HEK293 (cell line): ENCODE measurements around the gene ENOSF1.

ENCODE experiments used
- CTCF ChIA-PET: fragments of 350-600 bp; formaldehyde crosslinking; extraction: SDS; loops from one replicate; lab custom pipeline; 2021; ENCODE audit warnings: antibody characterized with exemption; lab: Yijun Ruan, JAX
- POLR2A ChIA-PET: fragments of 300-600 bp; formaldehyde crosslinking; extraction: SDS; loops from one replicate; lab custom pipeline; 2020; ENCODE audit warnings: antibody characterized with exemption, inconsistent platforms; lab: Yijun Ruan, JAX
- H3K27ac ChIP-seq: fragments of 200-500 bp; sonication (Bioruptor generic); 2 replicates; pipeline ENCODE4 v1.5.1; 2014; ENCODE audit warnings: low read depth, low read length, control low read depth, inconsistent platforms; ENCODE audit errors: extremely low read depth
- H3K36me3 ChIP-seq, 2 experiments: fragments of 200-500 bp in 1 of 2; sonication (Bioruptor generic) in 1 of 2; 1 replicate in 1 of 2; 2 replicates in 1 of 2; pipeline ENCODE4 v1.5.1; 2014 to 2017; ENCODE audit warnings: inconsistent platforms in 2 of 2, low read length in 2 of 2; ENCODE audit not compliant: control insufficient read depth in 2 of 2, insufficient read depth in 1 of 2
- H3K4me1 ChIP-seq: fragments of 200-500 bp; sonication (Bioruptor generic); 2 replicates; pipeline ENCODE4 v1.5.1; 2014; ENCODE audit warnings: mild to moderate bottlenecking, low read length, inconsistent platforms; ENCODE audit not compliant: control insufficient read depth, insufficient read depth
- H3K4me3 ChIP-seq: 2 replicates; pipeline ENCODE4 v1.5.1; 2011; ENCODE audit warnings: low read depth, mild to moderate bottlenecking, control low read depth, low read length, moderate library complexity
- H3K9me3 ChIP-seq: fragments of 200-500 bp; sonication (Bioruptor generic); 2 replicates; pipeline ENCODE4 v1.5.1; 2014; ENCODE audit warnings: low read depth, low read length, inconsistent platforms; ENCODE audit not compliant: control insufficient read depth, insufficient read depth
- BCL6B ChIP-seq: fragments of 450-650 bp; formaldehyde crosslinking; IDR thresholded peaks from 2 replicates; pipeline ENCODE4 v1.5.1; 2017; ENCODE audit warnings: missing biosample characterization, missing genetic modification characterization
- CTCF ChIP-seq: fragments of 450-650 bp; formaldehyde crosslinking; IDR thresholded peaks from 2 replicates; pipeline ENCODE4 v1.5.1; 2016; ENCODE audit warnings: missing biosample characterization, missing genetic modification characterization
- KLF16 ChIP-seq: fragments of 450-650 bp; formaldehyde crosslinking; IDR thresholded peaks from 2 replicates; pipeline ENCODE4 v1.5.1; 2017; ENCODE audit warnings: missing biosample characterization, missing genetic modification characterization
- OVOL3 ChIP-seq: fragments of 450-650 bp; formaldehyde crosslinking; IDR thresholded peaks from 2 replicates; pipeline ENCODE4 v1.5.1; 2016; ENCODE audit warnings: missing biosample characterization, missing genetic modification characterization
- PRDM10 ChIP-seq: fragments of 450-650 bp; formaldehyde crosslinking; IDR thresholded peaks from 2 replicates; pipeline ENCODE4 v1.5.1; 2016; ENCODE audit warnings: missing biosample characterization, missing genetic modification characterization
- ZBTB26 ChIP-seq: fragments of 450-650 bp; formaldehyde crosslinking; optimal IDR thresholded peaks from 2 replicates; pipeline ENCODE3; 2016; ENCODE audit warnings: missing biosample characterization, mild to moderate bottlenecking, missing genetic modification characterization
- ZIC2 ChIP-seq: fragments of 450-650 bp; formaldehyde crosslinking; IDR thresholded peaks from 2 replicates; pipeline ENCODE4 v1.5.1; 2016; ENCODE audit warnings: missing biosample characterization, missing genetic modification characterization
- ZNF114 ChIP-seq: fragments of 450-650 bp; formaldehyde crosslinking; IDR thresholded peaks from 2 replicates; pipeline ENCODE4 v1.5.0; 2017; ENCODE audit warnings: missing biosample characterization, missing genetic modification characterization
- ZNF223 ChIP-seq: fragments of 450-650 bp; formaldehyde crosslinking; IDR thresholded peaks from 2 replicates; pipeline ENCODE4 v1.5.1; 2016; ENCODE audit warnings: missing biosample characterization, missing genetic modification characterization
- ZNF248 ChIP-seq: fragments of 450-650 bp; formaldehyde crosslinking; IDR thresholded peaks from 2 replicates; pipeline ENCODE4 v1.5.1; 2017; ENCODE audit warnings: missing biosample characterization, missing genetic modification characterization
- ZNF335 ChIP-seq: fragments of 450-650 bp; formaldehyde crosslinking; conservative IDR thresholded peaks from 2 replicates; pipeline ENCODE4 v1.5.1; 2016; ENCODE audit warnings: missing biosample characterization, missing genetic modification characterization
- ZNF362 ChIP-seq: fragments of 450-650 bp; formaldehyde crosslinking; IDR thresholded peaks from 2 replicates; pipeline ENCODE4 v1.5.1; 2016; ENCODE audit warnings: missing biosample characterization, missing genetic modification characterization
- ZNF394 ChIP-seq: fragments of 450-650 bp; formaldehyde crosslinking; IDR thresholded peaks from 2 replicates; pipeline ENCODE4 v1.5.1; 2016; ENCODE audit warnings: missing biosample characterization, missing genetic modification characterization, mild to moderate bottlenecking, moderate library complexity, borderline replicate concordance
- ZNF426 ChIP-seq: fragments of 450-650 bp; formaldehyde crosslinking; IDR thresholded peaks from 2 replicates; pipeline ENCODE4 v1.5.1; 2017; ENCODE audit warnings: missing biosample characterization, missing genetic modification characterization, mild to moderate bottlenecking, inconsistent platforms, moderate library complexity
- ZNF521 ChIP-seq: fragments of 450-650 bp; formaldehyde crosslinking; IDR thresholded peaks from 2 replicates; pipeline ENCODE4 v1.5.1; 2017; ENCODE audit warnings: missing biosample characterization, mild to moderate bottlenecking, missing genetic modification characterization
- ZNF571 ChIP-seq: fragments of 450-650 bp; formaldehyde crosslinking; IDR thresholded peaks from 2 replicates; pipeline ENCODE4 v1.5.0; 2017; ENCODE audit warnings: missing biosample characterization, missing genetic modification characterization
- ZNF580 ChIP-seq: fragments of 450-650 bp; formaldehyde crosslinking; IDR thresholded peaks from 2 replicates; pipeline ENCODE4 v1.5.1; 2016; ENCODE audit warnings: missing biosample characterization, missing genetic modification characterization
- ZNF629 ChIP-seq: fragments of 450-650 bp; formaldehyde crosslinking; IDR thresholded peaks from 2 replicates; pipeline ENCODE4 v1.5.1; 2017; ENCODE audit warnings: missing biosample characterization, missing genetic modification characterization
- ZNF768 ChIP-seq: fragments of 450-650 bp; formaldehyde crosslinking; IDR thresholded peaks from 2 replicates; pipeline ENCODE4 v1.5.1; 2018; ENCODE audit warnings: missing biosample characterization, mild to moderate bottlenecking, missing genetic modification characterization
- ZSCAN30 ChIP-seq: fragments of 450-650 bp; IDR thresholded peaks from 2 replicates; pipeline ENCODE4 v1.5.1; 2018; ENCODE audit warnings: missing biosample characterization, mild to moderate bottlenecking, missing genetic modification characterization, moderate library complexity
- ZSCAN5A ChIP-seq: fragments of 450-650 bp; formaldehyde crosslinking; IDR thresholded peaks from 2 replicates; pipeline ENCODE4 v1.5.1; 2016; ENCODE audit warnings: missing biosample characterization, missing genetic modification characterization
- ZXDB ChIP-seq: fragments of 450-650 bp; formaldehyde crosslinking; IDR thresholded peaks from 2 replicates; pipeline ENCODE4 v1.5.1; 2016; ENCODE audit warnings: missing biosample characterization, missing genetic modification characterization
- TF ChIP-seq, protein P1 (sequence below): fragments of 450-650 bp; formaldehyde crosslinking; IDR thresholded peaks from 2 replicates; pipeline ENCODE4 v1.5.1; 2017; ENCODE audit warnings: missing biosample characterization, missing genetic modification characterization

ENOSF1 gene

DNA sequence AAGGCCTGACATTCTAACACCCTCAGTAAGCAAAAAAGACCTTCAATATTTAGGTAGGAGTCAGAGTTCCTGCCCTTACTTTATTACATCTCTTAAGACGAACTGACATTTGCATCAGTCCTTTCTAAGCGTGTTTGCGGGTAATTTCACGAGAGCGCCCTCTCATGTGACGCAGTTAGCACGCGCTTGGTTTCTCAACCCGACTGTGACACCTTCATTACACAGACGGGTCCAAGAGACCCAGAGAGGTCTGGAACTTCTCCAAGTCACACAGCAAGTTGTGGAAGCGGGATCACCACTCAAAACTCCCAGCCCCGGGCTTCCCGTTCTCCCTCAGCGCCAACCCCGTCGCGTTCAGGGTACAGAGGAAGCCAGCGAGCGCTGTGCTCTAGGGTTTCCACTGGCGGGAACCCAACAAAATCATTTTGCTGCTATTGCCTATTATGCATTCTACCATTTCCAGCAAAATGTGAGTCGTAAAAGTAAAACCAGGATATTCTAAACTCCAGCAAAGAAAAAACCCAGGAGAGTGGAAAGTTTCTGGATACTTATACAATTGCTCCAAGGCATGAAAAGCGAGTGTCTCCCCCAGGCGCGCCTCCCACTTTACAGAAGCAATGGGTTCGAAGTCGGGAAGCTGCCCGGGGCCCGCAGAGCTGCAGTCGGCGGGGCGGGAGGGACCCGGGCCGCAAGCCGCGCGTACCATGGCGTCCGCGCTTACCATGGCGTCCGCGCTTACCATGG, 601 bp downstream of the ENOSF1 start:
- Histone ChIP-seq H3K27ac (peak overlapping the region; percentile 69), H3K4me1 (peaks cover 4% of the 10 kb centered on the region), H3K9me3 (no peaks in the 10 kb centered on the region), H3K4me3 (peak overlapping the region; percentile 48), H3K36me3 (peaks cover 0 to 12% of the 10 kb centered on the region in 2 experiments; a peak in 2 of 3 replicates)
- ChIA-PET CTCF (interaction anchor here (0.9 to 2.2 kb wide), 12 partner anchors 9 to 405 kb away, joined by 3 to 10 read pairs (median 6); no protein-coding TSS in a partner anchor), POLR2A (interaction anchor here (0.9 to 1.1 kb wide), 6 partner anchors 8 to 119 kb away, joined by 3 to 6 read pairs (median 3); no protein-coding TSS in a partner anchor)
- TF ChIP-seq ZIC2 (no peak), ZNF223 (tag by site-specific recombination) (no peak), ZXDB (tag by site-specific recombination) (0 out of 2 replicates have a peak, but pooled peaks have one; percentile 6), ZNF629 (tag by site-specific recombination) (peak; percentile 66), CTCF (tag by site-specific recombination) (peak; percentile 72), ZNF114 (tag by site-specific recombination) (no peak), ZNF362 (tag by site-specific recombination) (no peak), KLF16 (tag by site-specific recombination) (0 out of 2 replicates have a peak, but pooled peaks have one; percentile 28), ZNF394 (tag by site-specific recombination) (no peak), ZBTB26 (tag by site-specific recombination) (peak; percentile 55), PRDM10 (tag by site-specific recombination) (peak; percentile 52), BCL6B (tag by site-specific recombination) (no peak), ZNF426 (tag by site-specific recombination) (no peak), ZSCAN30 (tag by site-specific recombination) (0 out of 2 replicates have a peak, but pooled peaks have one; percentile 30), ZNF768 (tag by site-specific recombination) (peak; percentile 89), ZNF580 (peak; percentile 32; the same call in 1 of the 2 replicates), OVOL3 (0 out of 2 replicates have a peak, but pooled peaks have one; percentile 9), ZNF248 (tag by site-specific recombination) (no peak), ZNF335 (peak; percentile 87), ZNF521 (no peak), ZNF571 (tag by site-specific recombination) (no peak), ZSCAN5A (tag by site-specific recombination) (no peak)
- TF ChIP-seq, protein P1, sequence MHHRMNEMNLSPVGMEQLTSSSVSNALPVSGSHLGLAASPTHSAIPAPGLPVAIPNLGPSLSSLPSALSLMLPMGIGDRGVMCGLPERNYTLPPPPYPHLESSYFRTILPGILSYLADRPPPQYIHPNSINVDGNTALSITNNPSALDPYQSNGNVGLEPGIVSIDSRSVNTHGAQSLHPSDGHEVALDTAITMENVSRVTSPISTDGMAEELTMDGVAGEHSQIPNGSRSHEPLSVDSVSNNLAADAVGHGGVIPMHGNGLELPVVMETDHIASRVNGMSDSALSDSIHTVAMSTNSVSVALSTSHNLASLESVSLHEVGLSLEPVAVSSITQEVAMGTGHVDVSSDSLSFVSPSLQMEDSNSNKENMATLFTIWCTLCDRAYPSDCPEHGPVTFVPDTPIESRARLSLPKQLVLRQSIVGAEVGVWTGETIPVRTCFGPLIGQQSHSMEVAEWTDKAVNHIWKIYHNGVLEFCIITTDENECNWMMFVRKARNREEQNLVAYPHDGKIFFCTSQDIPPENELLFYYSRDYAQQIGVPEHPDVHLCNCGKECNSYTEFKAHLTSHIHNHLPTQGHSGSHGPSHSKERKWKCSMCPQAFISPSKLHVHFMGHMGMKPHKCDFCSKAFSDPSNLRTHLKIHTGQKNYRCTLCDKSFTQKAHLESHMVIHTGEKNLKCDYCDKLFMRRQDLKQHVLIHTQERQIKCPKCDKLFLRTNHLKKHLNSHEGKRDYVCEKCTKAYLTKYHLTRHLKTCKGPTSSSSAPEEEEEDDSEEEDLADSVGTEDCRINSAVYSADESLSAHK, result no peak
